Right kidney (tissue), 1 donor: ENCODE data around the gene KIF26A.
"Not testable (repeated sequence)": the region's sequence is repeated elsewhere in the genome, so short reads cannot be mapped to it uniquely, and the experiment has no call there.

Experiments used
- DNase-seq: peaks from one replicate; pipeline ENCODE4 v3.0.0-alpha.2; 2016

Gene KIF26A

GRCh38 chr14:104224131-104224505 lies 85.7 kb downstream of the KIF26A start:
- no peak for DNase-seq

DNA sequence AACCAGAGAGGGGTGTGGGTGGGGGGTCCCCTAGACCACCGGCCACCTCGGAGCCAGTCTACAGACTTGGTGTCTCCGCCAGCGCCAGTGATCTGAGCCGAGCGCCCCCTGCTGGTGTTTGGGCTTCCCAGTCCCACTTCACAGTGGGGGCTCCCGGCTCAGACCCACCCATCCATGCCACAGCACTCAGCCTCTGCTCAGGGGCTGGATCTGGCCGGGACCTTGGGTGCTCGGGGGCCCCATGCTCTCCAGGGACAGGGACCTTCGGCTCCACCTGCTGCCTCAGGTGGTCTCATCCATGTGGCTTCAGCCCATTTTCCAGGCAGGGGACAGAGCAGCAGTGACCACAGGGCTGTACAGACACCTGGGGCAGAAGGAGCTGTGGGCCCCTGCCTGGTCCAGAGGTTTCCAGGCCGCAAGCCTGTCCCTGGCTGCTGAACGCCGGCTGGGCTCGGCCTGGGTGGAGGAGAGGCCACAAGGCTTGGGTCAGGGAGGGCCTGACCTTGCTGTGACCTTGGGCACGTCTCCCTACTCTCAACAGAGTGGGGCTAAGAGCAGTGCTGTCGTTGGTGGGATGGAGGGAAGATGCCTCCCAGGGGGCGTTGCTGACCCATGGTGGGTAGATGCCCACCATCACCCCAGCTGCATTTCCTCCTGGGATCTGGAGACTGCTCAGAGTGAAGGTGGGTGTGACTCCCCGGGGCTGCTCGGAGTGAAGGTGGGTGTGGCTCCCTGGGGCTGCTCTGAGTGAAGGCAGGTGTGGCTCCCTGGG lies 86.3 kb downstream of the KIF26A start:
- no peak for DNase-seq

DNA sequence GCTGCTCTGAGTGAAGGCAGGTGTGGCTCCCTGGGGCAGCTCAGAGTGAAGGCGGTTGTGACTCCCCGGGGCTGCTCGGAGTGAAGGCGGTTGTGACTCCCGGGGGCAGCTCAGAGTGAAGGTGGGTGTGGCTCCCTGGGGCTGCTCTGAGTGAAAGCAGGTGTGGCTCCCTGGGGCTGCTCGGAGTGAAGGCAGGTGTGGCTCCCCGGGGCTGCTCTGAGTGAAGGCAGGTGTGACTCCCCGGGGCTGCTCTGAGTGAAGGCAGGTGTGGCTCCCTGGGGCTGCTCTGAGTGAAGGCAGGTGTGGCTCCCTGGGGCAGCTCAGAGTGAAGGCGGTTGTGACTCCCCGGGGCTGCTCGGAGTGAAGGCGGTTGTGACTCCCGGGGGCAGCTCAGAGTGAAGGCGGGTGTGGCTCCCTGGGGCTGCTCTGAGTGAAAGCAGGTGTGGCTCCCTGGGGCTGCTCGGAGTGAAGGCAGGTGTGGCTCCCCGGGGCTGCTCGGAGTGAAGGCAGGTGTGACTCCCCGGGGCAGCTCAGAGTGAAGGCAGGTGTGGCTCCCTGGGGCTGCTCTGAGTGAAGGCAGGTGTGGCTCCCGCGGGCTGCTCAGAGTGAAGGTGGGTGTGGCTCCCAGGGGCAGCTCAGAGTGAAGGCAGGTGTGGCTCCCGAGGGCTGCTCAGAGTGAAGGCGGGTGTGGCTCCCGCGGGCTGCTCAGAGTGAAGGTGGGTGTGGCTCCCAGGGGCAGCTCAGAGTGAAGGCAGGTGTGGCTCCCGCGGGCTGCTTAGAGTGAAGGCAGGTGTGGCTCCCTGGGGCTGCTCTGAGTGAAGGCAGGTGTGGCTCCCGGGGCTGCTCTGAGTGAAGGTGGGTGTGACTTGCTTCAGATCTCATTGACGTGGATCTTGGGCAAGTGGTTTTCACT lies 87.1 kb downstream of the KIF26A start:
- not testable (repeated sequence) for DNase-seq

DNA sequence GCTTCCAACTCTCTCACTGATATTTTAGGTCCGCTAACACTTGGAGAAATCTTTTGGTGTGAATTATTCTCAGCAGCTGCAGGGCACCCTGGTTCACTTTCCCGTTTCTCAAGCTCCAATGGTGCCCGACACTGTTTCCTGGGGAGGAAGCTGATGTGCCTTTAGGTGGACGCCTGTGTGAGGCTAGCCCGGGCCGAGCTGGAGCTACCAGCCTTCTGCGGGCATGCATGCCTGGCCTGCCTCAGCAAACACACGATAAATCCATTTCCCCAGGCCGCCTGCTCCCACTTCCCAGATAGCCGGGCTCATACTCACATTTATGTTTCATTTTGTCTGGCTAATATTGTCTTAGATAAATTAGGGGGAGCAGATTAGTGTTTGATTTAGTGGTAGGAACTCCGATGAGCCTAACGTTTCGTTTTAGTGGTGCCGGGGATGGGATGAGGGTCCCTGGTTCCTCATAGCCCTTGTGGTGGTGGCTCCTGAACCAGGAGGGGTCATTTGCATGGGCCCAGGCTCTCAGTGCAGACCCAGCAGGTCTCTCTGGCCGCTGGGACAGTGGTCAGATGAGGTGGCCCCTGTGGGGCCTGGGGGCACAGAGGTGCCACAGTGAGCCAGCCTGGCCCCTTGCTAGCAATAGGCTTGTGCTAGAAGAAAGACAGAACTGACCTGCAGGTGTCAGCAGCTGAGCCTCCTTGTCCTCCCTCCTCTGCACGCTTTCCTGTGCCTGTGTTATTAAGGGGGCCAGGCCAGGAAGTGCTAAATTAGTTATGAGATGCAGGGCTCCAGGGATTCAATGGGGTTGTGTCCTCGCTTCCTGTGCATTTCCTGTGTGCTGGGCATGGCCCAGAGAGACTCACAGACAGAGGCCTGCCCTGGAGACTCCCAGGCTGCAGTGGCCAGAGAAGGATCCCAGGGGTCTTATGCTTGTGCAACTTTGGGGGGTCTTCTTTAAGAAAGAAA lies 88.3 kb downstream of the KIF26A start:
- DNase-seq = no peak

GRCh38 chr14:104227806-104228205 lies 89.4 kb downstream of the KIF26A start:
- no peak for DNase-seq

DNA sequence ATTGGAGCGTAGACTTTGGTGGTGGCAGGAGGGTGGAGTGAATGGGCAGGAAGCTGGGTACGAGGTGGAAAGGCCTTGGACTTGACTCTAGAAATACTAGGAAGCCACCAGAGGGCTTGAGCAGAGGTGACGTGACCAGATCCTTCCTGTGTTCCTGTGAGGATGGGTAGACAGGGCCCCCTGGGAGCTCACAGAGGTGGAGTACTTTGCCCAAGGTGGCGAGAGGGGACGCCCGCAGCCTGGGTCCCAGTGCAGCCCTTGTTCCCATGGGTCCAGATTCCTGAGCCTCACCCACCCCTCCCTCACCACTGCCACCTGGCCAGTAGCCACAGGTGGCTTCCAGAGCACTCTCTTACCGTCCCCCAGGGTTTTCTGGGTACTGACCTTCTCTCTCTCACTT lies 89.8 kb downstream of the KIF26A start:
- no peak for DNase-seq

GRCh38 chr14:104228716-104229533 lies 90.5 kb downstream of the KIF26A start:
- DNase-seq = no peak

DNA sequence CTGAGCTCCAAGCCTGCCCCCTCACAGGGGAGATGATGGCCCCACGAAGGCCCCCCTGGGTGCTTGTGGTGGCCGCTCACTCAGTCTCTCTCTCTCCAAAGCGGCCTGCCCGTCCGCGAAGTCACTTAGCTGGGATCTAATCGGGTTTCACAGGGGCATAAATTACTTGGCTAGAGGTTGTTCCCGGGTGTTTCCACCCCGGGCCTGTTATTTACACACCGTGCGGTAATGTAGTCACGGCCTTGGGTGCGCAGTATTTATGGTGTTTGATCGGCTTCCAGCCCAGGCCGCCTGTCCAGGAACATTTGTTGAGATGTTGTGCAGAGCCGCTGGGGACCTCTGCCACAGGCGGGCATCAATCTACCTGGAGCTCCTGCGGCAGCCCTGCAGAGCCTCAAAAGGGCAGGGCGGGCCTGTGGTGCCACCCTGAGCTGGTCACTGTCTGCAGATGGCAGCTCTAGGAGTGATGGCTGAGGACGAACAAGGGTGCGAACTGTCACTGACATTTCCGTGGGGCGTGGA lies 91.2 kb downstream of the KIF26A start:
- no peak for DNase-seq

DNA sequence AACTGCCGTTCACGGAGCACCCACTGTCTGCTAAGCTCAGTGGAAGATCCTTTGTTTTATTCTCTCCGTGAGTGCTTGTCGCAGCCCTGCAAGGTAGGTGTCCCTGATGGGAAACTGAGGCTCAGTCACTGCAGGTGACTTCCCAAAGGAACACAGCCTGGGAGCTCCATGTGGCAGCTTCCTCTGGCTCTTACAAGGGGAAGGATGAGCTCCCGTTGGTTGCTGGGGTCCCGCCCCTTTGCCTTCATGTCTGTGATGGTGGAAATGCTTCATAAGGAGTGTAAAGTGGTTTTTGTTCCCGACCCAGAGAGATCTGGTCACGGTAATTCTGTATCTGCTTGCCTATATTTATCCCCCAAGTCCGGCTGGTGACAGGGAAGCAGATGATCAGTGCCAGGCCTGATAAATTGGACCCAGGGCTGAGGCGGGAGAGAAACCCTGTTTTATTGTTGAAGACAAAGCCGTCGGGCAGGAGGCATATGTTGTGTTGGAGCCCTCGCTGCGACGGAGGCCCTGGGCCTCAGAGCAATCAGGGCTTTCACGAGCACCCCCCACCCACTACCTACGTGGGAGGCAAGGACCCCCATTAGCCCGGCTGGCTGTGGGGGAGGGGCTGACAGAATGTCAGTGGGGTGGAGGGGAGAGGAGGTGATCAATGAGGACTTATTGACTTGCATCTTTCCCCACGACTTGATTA lies 91.9 kb downstream of the KIF26A start:
- no peak for DNase-seq
